Activated T-cell treated with anti-CD3 and anti-CD28 coated beads, Interleukin-2, amount 50 U/mL, for 24 hours (primary cell): ENCODE measurements around the gene TXNL1.
A peak's percentile ranks its signal among the peaks of the same experiment; 100 is the strongest.
"Not testable (repeated sequence)": the region's sequence is repeated elsewhere in the genome, so short reads cannot be mapped to it uniquely, and the experiment has no call there.

Source experiments
- DNase-seq: peaks from one replicate; pipeline ENCODE4 v3.0.0-alpha.2; 2020
- H3K27ac Mint-ChIP-seq: 2 replicates; pipeline ENCODE4 v1.8.0; 2020; ENCODE audit warnings: mild to moderate bottlenecking, mixed read lengths
- H3K27me3 Mint-ChIP-seq: 2 replicates; pipeline ENCODE4 v1.8.0; 2020; ENCODE audit warnings: mixed read lengths
- H3K36me3 Mint-ChIP-seq: 2 replicates; pipeline ENCODE4 v1.8.0; 2020; ENCODE audit warnings: low read depth, mixed read lengths
- H3K4me1 Mint-ChIP-seq: 2 replicates; pipeline ENCODE4 v1.8.0; 2020; ENCODE audit warnings: low read depth, mixed read lengths
- H3K4me3 Mint-ChIP-seq: 2 replicates; pipeline ENCODE4 v1.8.0; 2020; ENCODE audit warnings: mild to moderate bottlenecking, moderate library complexity, mixed read lengths
- H3K9me3 Mint-ChIP-seq: 2 replicates; pipeline ENCODE4 v1.8.0; 2020; ENCODE audit warnings: mixed read lengths

The TXNL1 gene

GRCh38 chr18:56638232-56639103 lies at the start of gene TXNL1:
Gene TXNL1 (minus strand): TSS chr18:56638592. CDS start chr18:56638440, 152 bp downstream.
- H3K27ac Mint-ChIP-seq, result peak within 1 kb of the TSS; percentile 98
- no peaks in the 10 kb centered on the region for H3K27me3 Mint-ChIP-seq
- H3K4me3 Mint-ChIP-seq, result peak within 1 kb of the TSS; percentile 98
- H3K36me3 Mint-ChIP-seq, result peaks cover 53% of the 10 kb centered on the region
- H3K4me1 Mint-ChIP-seq, result peaks cover 43% of the 10 kb centered on the region
- DNase-seq, result peak; percentile 99
- peaks cover 4% of the 10 kb centered on the region for H3K9me3 Mint-ChIP-seq

GRCh38 chr18:56684277-56684676 lies 45.9 kb upstream of the TXNL1 start:
- Mint-ChIP-seq H3K9me3 (no peaks in the 10 kb centered on the region), H3K4me1 (no peaks in the 10 kb centered on the region), H3K36me3 (peaks cover 64% of the 10 kb centered on the region), H3K27me3 (no peaks in the 10 kb centered on the region), H3K4me3 (no peak overlapping the region), H3K27ac (no peak overlapping the region)
- DNase-seq, result no peak

GRCh38 chr18:56678836-56679565 lies 40.6 kb upstream of the TXNL1 start:
- DNase-seq, result no peak
- Mint-ChIP-seq H3K36me3 (peaks cover 55% of the 10 kb centered on the region), H3K27ac (no peak overlapping the region)

GRCh38 chr18:56676639-56677038 lies 38.2 kb upstream of the TXNL1 start:
- Mint-ChIP-seq H3K27me3 (no peaks in the 10 kb centered on the region), H3K27ac (no peak overlapping the region), H3K4me1 (peaks cover 5% of the 10 kb centered on the region), H3K4me3 (no peak overlapping the region), H3K36me3 (peaks cover 51% of the 10 kb centered on the region), H3K9me3 (no peaks in the 10 kb centered on the region)
- no peak for DNase-seq

More at GRCh38 chr18:56678836-56679565, 40.6 kb upstream of the TXNL1 start:
- peaks cover 3% of the 10 kb centered on the region for H3K4me1 Mint-ChIP-seq
- H3K9me3 Mint-ChIP-seq, result no peaks in the 10 kb centered on the region
- no peak overlapping the region for H3K4me3 Mint-ChIP-seq
- no peaks in the 10 kb centered on the region for H3K27me3 Mint-ChIP-seq

GRCh38 chr18:56672981-56673380 lies 34.6 kb upstream of the TXNL1 start:
- Mint-ChIP-seq H3K27ac (no peak overlapping the region), H3K4me1 (peaks cover 31% of the 10 kb centered on the region), H3K27me3 (no peaks in the 10 kb centered on the region), H3K9me3 (no peaks in the 10 kb centered on the region), H3K4me3 (no peak overlapping the region), H3K36me3 (peaks cover 41% of the 10 kb centered on the region)
- no peak for DNase-seq

- Mint-ChIP-seq H3K4me3 (no peak overlapping the region), H3K27ac (no peak overlapping the region), H3K4me1 (peaks cover 37% of the 10 kb centered on the region), H3K27me3 (no peaks in the 10 kb centered on the region), H3K9me3 (no peaks in the 10 kb centered on the region), H3K36me3 (peaks cover 36% of the 10 kb centered on the region)
- DNase-seq, result no peak
Measured at GRCh38 chr18:56672391-56672790, 34.0 kb upstream of the TXNL1 start.

- Mint-ChIP-seq H3K27ac (no peak overlapping the region), H3K4me1 (peaks cover 56% of the 10 kb centered on the region)
Measured at GRCh38 chr18:56662902-56663301, 24.5 kb upstream of the TXNL1 start.

GRCh38 chr18:56662502-56662901 lies 24.1 kb upstream of the TXNL1 start:
- Mint-ChIP-seq H3K27ac (no peak overlapping the region), H3K9me3 (no peaks in the 10 kb centered on the region), H3K36me3 (peaks cover 15% of the 10 kb centered on the region), H3K4me1 (peaks cover 52% of the 10 kb centered on the region), H3K4me3 (no peak overlapping the region), H3K27me3 (no peaks in the 10 kb centered on the region)
- no peak for DNase-seq

More at GRCh38 chr18:56662902-56663301, 24.5 kb upstream of the TXNL1 start:
- Mint-ChIP-seq H3K9me3 (no peaks in the 10 kb centered on the region), H3K36me3 (peaks cover 13% of the 10 kb centered on the region), H3K4me3 (no peak overlapping the region), H3K27me3 (no peaks in the 10 kb centered on the region)
- DNase-seq, result no peak

- DNase-seq, result no peak
- no peak overlapping the region for H3K27ac Mint-ChIP-seq
- peaks cover 15% of the 10 kb centered on the region for H3K36me3 Mint-ChIP-seq
- no peaks in the 10 kb centered on the region for H3K27me3 Mint-ChIP-seq
- H3K4me1 Mint-ChIP-seq, result peaks cover 47% of the 10 kb centered on the region
- H3K9me3 Mint-ChIP-seq, result no peaks in the 10 kb centered on the region
- no peak overlapping the region for H3K4me3 Mint-ChIP-seq
Measured at GRCh38 chr18:56662063-56662408, 23.6 kb upstream of the TXNL1 start.

GRCh38 chr18:56661360-56662062 lies 23.1 kb upstream of the TXNL1 start:
- Mint-ChIP-seq H3K4me1 (peaks cover 46% of the 10 kb centered on the region), H3K4me3 (no peak overlapping the region), H3K27me3 (no peaks in the 10 kb centered on the region), H3K27ac (no peak overlapping the region), H3K9me3 (no peaks in the 10 kb centered on the region), H3K36me3 (peaks cover 16% of the 10 kb centered on the region)
- DNase-seq, result no peak

- DNase-seq, result no peak
- Mint-ChIP-seq H3K4me3 (no peak overlapping the region), H3K9me3 (no peaks in the 10 kb centered on the region), H3K27ac (no peak overlapping the region), H3K36me3 (peaks cover 17% of the 10 kb centered on the region), H3K27me3 (no peaks in the 10 kb centered on the region), H3K4me1 (peaks cover 49% of the 10 kb centered on the region)
Measured at GRCh38 chr18:56660655-56661054, 22.3 kb upstream of the TXNL1 start.

- H3K4me3 Mint-ChIP-seq, result no peak overlapping the region
- H3K36me3 Mint-ChIP-seq, result peaks cover 17% of the 10 kb centered on the region
- no peak for DNase-seq
- no peaks in the 10 kb centered on the region for H3K9me3 Mint-ChIP-seq
- no peak overlapping the region for H3K27ac Mint-ChIP-seq
- peaks cover 56% of the 10 kb centered on the region for H3K4me1 Mint-ChIP-seq
- H3K27me3 Mint-ChIP-seq, result no peaks in the 10 kb centered on the region
Measured at GRCh38 chr18:56659111-56659510, 20.7 kb upstream of the TXNL1 start.

GRCh38 chr18:56658261-56658660 lies 19.9 kb upstream of the TXNL1 start:
- no peaks in the 10 kb centered on the region for H3K27me3 Mint-ChIP-seq
- H3K27ac Mint-ChIP-seq, result no peak overlapping the region
- H3K4me1 Mint-ChIP-seq, result peaks cover 61% of the 10 kb centered on the region
- no peaks in the 10 kb centered on the region for H3K9me3 Mint-ChIP-seq
- DNase-seq, result no peak
- peaks cover 17% of the 10 kb centered on the region for H3K36me3 Mint-ChIP-seq
- H3K4me3 Mint-ChIP-seq, result no peak overlapping the region

GRCh38 chr18:56654280-56654679 lies 15.9 kb upstream of the TXNL1 start:
- Mint-ChIP-seq H3K36me3 (peaks cover 24% of the 10 kb centered on the region), H3K27ac (peak overlapping the region; percentile 22), H3K4me1 (peaks cover 60% of the 10 kb centered on the region)
- not testable (repeated sequence) for H3K27me3 Mint-ChIP-seq, H3K9me3 Mint-ChIP-seq, H3K4me3 Mint-ChIP-seq, DNase-seq
